ENCODE measurements around the gene LAGE3.

LAGE3 gene

GRCh38 chrX:154459832-154460231, 19.2 kb downstream of the LAGE3 start:
- H3K9me3 ChIP-seq (replicated peaks in 1 of 2; ENCODE audit: control insufficient read depth in 2 of 2, insufficient read depth in 1 of 2, low read depth in 1 of 2, low read length in 2 of 2), result no peaks in the 10 kb centered on the region
- no peak overlapping the region for H2BK120ac ChIP-seq (ENCODE audit: low read depth, low read length)
- H3K23ac ChIP-seq (ENCODE audit: low read depth, low read length, poor library complexity), result no peak overlapping the region
- H2BK15ac ChIP-seq (ENCODE audit: low read length), result no peak overlapping the region
- H3K36me3 ChIP-seq (replicated peaks in 1 of 2; ENCODE audit: control insufficient read depth in 2 of 2, insufficient read depth in 2 of 2, low read length in 2 of 2), result peaks cover 8 to 34% of the 10 kb centered on the region in 2 donors
- H4K8ac ChIP-seq (ENCODE audit: low read depth, low read length), result no peak overlapping the region
- H3K4me1 ChIP-seq (ENCODE audit: control insufficient read depth in 2 of 2, insufficient read depth in 1 of 2, low read depth in 1 of 2, low read length in 2 of 2), result peaks cover 3 to 7% of the 10 kb centered on the region in 2 donors
- H3K79me1 ChIP-seq (ENCODE audit: low read depth, low read length), result peaks cover 1% of the 10 kb centered on the region
- no peak overlapping the region for H3K27ac ChIP-seq (replicated peaks; ENCODE audit: low read length)
- no peak overlapping the region for H3K4ac ChIP-seq (ENCODE audit: low read length)
- no peak overlapping the region for H2BK12ac ChIP-seq (ENCODE audit: low read length)
- H2AFZ ChIP-seq (ENCODE audit: low read length), result no peak overlapping the region
- no peak overlapping the region for H2AK5ac ChIP-seq (ENCODE audit: low read depth, low read length)
- DNase-seq (ENCODE audit: low spot score), result no peak
- no peak overlapping the region for H3K18ac ChIP-seq (ENCODE audit: low read length)
- H3K4me3 ChIP-seq (ENCODE audit: low read length in 2 of 2), result peak overlapping the region in 1 of 2 donors; percentile 74
- H2BK5ac ChIP-seq (ENCODE audit: low read length), result no peak overlapping the region
- WGBS, 2 donors (ENCODE audit: extremely low coverage in 2 of 2, insufficient read length in 2 of 2, insufficient replicate concordance in 1 of 2), result no CpG with 5 or more reads among the region's 14 CpGs
- no peak overlapping the region for H3K4me2 ChIP-seq (ENCODE audit: insufficient read depth, low read length, poor library complexity, severe bottlenecking)
- H3K9ac ChIP-seq (ENCODE audit: low read depth, low read length, poor library complexity), result peak overlapping the region; percentile 44
- H3K14ac ChIP-seq (ENCODE audit: low read length), result no peak overlapping the region
- no peaks in the 10 kb centered on the region for H3K27me3 ChIP-seq (ENCODE audit: control insufficient read depth in 3 of 3, insufficient read depth in 3 of 3, low read depth in 1 of 3, low read length in 3 of 3)
- H4K91ac ChIP-seq (ENCODE audit: low read depth, low read length, poor library complexity), result no peak overlapping the region

GRCh38 chrX:154458954-154459778, 19.9 kb downstream of the LAGE3 start:
- peak overlapping the region; percentile 66 for H2BK5ac ChIP-seq (ENCODE audit: low read length)
- DNase-seq (ENCODE audit: low spot score), result no peak
- H4K91ac ChIP-seq (ENCODE audit: low read depth, low read length, poor library complexity), result no peak overlapping the region
- no peak overlapping the region for H4K8ac ChIP-seq (ENCODE audit: low read depth, low read length)
- H3K4ac ChIP-seq (ENCODE audit: low read length), result no peak overlapping the region
- peaks cover 1% of the 10 kb centered on the region for H3K79me1 ChIP-seq (ENCODE audit: low read depth, low read length)
- no peak overlapping the region for H2BK15ac ChIP-seq (ENCODE audit: low read length)
- WGBS, 2 donors (ENCODE audit: extremely low coverage in 2 of 2, insufficient read length in 2 of 2, insufficient replicate concordance in 1 of 2), result no CpG with 5 or more reads among the region's 15 CpGs
- peak overlapping the region; percentile 21 for H3K14ac ChIP-seq (ENCODE audit: low read length)
- H3K36me3 ChIP-seq (replicated peaks in 1 of 2; ENCODE audit: control insufficient read depth in 2 of 2, insufficient read depth in 2 of 2, low read length in 2 of 2), result peaks cover 8 to 29% of the 10 kb centered on the region in 2 donors
- no peak overlapping the region for H3K18ac ChIP-seq (ENCODE audit: low read length)
- peak overlapping the region; percentile 88 for H3K9ac ChIP-seq (ENCODE audit: low read depth, low read length, poor library complexity)
- H3K4me1 ChIP-seq (ENCODE audit: control insufficient read depth in 2 of 2, insufficient read depth in 1 of 2, low read depth in 1 of 2, low read length in 2 of 2), result peaks cover 3 to 7% of the 10 kb centered on the region in 2 donors
- H2AFZ ChIP-seq (ENCODE audit: low read length), result no peak overlapping the region
- H2BK12ac ChIP-seq (ENCODE audit: low read length), result no peak overlapping the region
- no peak overlapping the region for H2AK5ac ChIP-seq (ENCODE audit: low read depth, low read length)
- H3K23ac ChIP-seq (ENCODE audit: low read depth, low read length, poor library complexity), result no peak overlapping the region
- no peak overlapping the region for H3K27ac ChIP-seq (replicated peaks; ENCODE audit: low read length)
- H3K4me3 ChIP-seq (ENCODE audit: low read length in 2 of 2), result peak overlapping the region; percentile 74 to 96
- no peak overlapping the region for H2BK120ac ChIP-seq (ENCODE audit: low read depth, low read length)
- no peaks in the 10 kb centered on the region for H3K9me3 ChIP-seq (replicated peaks in 1 of 2; ENCODE audit: control insufficient read depth in 2 of 2, insufficient read depth in 1 of 2, low read depth in 1 of 2, low read length in 2 of 2)
- H3K4me2 ChIP-seq (ENCODE audit: insufficient read depth, low read length, poor library complexity, severe bottlenecking), result peak overlapping the region; percentile 83
- no peaks in the 10 kb centered on the region for H3K27me3 ChIP-seq (ENCODE audit: control insufficient read depth in 3 of 3, insufficient read depth in 3 of 3, low read depth in 1 of 3, low read length in 3 of 3)

GRCh38 chrX:154458116-154458953, 20.7 kb downstream of the LAGE3 start, which contains the start of gene PLXNA3:
PLXNA3 (plus strand) TSS chrX:154458281; CDS start chrX:154460184, 1,903 bp downstream.
- Histone ChIP-seq H2BK15ac (ENCODE audit: low read length) (no peak within 1 kb of the TSS), H2BK120ac (ENCODE audit: low read depth, low read length) (no peak within 1 kb of the TSS), H3K4me3 (ENCODE audit: low read length in 2 of 2) (peak within 1 kb of the TSS; percentile 74 to 96), H3K4me1 (ENCODE audit: control insufficient read depth in 2 of 2, insufficient read depth in 1 of 2, low read depth in 1 of 2, low read length in 2 of 2) (peaks cover 3 to 7% of the 10 kb centered on the region in 2 donors), H2AFZ (ENCODE audit: low read length) (peak within 1 kb of the TSS; percentile 85), H3K4ac (ENCODE audit: low read length) (no peak within 1 kb of the TSS), H2BK5ac (ENCODE audit: low read length) (peak within 1 kb of the TSS; percentile 66), H3K18ac (ENCODE audit: low read length) (peak within 1 kb of the TSS; percentile 71), H3K9ac (ENCODE audit: low read depth, low read length, poor library complexity) (peak within 1 kb of the TSS; percentile 88), H3K9me3 (replicated peaks in 1 of 2; ENCODE audit: control insufficient read depth in 2 of 2, insufficient read depth in 1 of 2, low read depth in 1 of 2, low read length in 2 of 2) (no peaks in the 10 kb centered on the region), H4K91ac (ENCODE audit: low read depth, low read length, poor library complexity) (no peak within 1 kb of the TSS), H3K27ac (replicated peaks; ENCODE audit: low read length) (no peak within 1 kb of the TSS), H3K14ac (ENCODE audit: low read length) (peak within 1 kb of the TSS; percentile 82), H3K79me1 (ENCODE audit: low read depth, low read length) (peaks cover 1% of the 10 kb centered on the region), H3K27me3 (ENCODE audit: control insufficient read depth in 3 of 3, insufficient read depth in 3 of 3, low read depth in 1 of 3, low read length in 3 of 3) (no peaks in the 10 kb centered on the region), H3K36me3 (replicated peaks in 1 of 2; ENCODE audit: control insufficient read depth in 2 of 2, insufficient read depth in 2 of 2, low read length in 2 of 2) (peaks cover 7 to 29% of the 10 kb centered on the region in 2 donors), H2BK12ac (ENCODE audit: low read length) (no peak within 1 kb of the TSS), H4K8ac (ENCODE audit: low read depth, low read length) (no peak within 1 kb of the TSS), H2AK5ac (ENCODE audit: low read depth, low read length) (peak within 1 kb of the TSS; percentile 28), H3K23ac (ENCODE audit: low read depth, low read length, poor library complexity) (no peak within 1 kb of the TSS), H3K4me2 (ENCODE audit: insufficient read depth, low read length, poor library complexity, severe bottlenecking) (peak within 1 kb of the TSS; percentile 83)
- peak; percentile 42 for DNase-seq (ENCODE audit: low spot score)
- WGBS, 2 donors (ENCODE audit: extremely low coverage in 2 of 2, insufficient read length in 2 of 2, insufficient replicate concordance in 1 of 2), result no CpG with 5 or more reads among the region's 88 CpGs
